GM19035 (cell line): ENCODE measurements around the gene ACY1.
"Not testable (repeated sequence)": the region's sequence is repeated elsewhere in the genome, so short reads cannot be mapped to it uniquely, and the experiment has no call there.

Experiments used
- ATAC-seq: cut with Tn5 transposase; IDR thresholded peaks from one replicate; pipeline ENCODE4 v1.9.1; 2021; ENCODE audit not compliant: unreplicated experiment

Gene ACY1

GRCh38 chr3:52023860-52024764, 40.8 kb downstream of the ACY1 start:
- ATAC-seq: no peak

GRCh38 chr3:52024765-52025452, 41.6 kb downstream of the ACY1 start:
- no peak for ATAC-seq

- no peak for ATAC-seq
Observed at GRCh38 chr3:52025453-52025852, 42.1 kb downstream of the ACY1 start.

GRCh38 chr3:52026041-52026440, 42.7 kb downstream of the ACY1 start:
- no peak for ATAC-seq

GRCh38 chr3:52028572-52028971, 45.2 kb downstream of the ACY1 start:
- no peak for ATAC-seq

GRCh38 chr3:52029053-52029452, 45.7 kb downstream of the ACY1 start:
- ATAC-seq: no peak

GRCh38 chr3:52029535-52029934, 46.2 kb downstream of the ACY1 start:
- no peak for ATAC-seq

- no peak for ATAC-seq
Observed at GRCh38 chr3:52030714-52031310, 47.5 kb downstream of the ACY1 start.

- no peak for ATAC-seq
Observed at GRCh38 chr3:52031896-52032295, 48.6 kb downstream of the ACY1 start.

- no peak for ATAC-seq
Observed at GRCh38 chr3:52032702-52033408, 49.5 kb downstream of the ACY1 start.

GRCh38 chr3:52033748-52034147, 50.4 kb downstream of the ACY1 start:
- not testable (repeated sequence) for ATAC-seq

GRCh38 chr3:52034212-52034611, 50.9 kb downstream of the ACY1 start:
- no peak for ATAC-seq

GRCh38 chr3:52034651-52035050, 51.3 kb downstream of the ACY1 start:
- no peak for ATAC-seq

- no peak for ATAC-seq
Observed at GRCh38 chr3:52036222-52036694, 52.9 kb downstream of the ACY1 start.

- ATAC-seq: no peak
Observed at GRCh38 chr3:52036829-52037228, 53.5 kb downstream of the ACY1 start.

GRCh38 chr3:52037291-52037690, 54.0 kb downstream of the ACY1 start:
- ATAC-seq: no peak

GRCh38 chr3:52038227-52038626, 54.9 kb downstream of the ACY1 start:
- ATAC-seq: no peak
